SK-N-MC (cell line): Measurements from ENCODE around the gene SLC5A4.

Experiments used
- EZH2 ChIP-seq: fragments of 200-600 bp; sonication (generic); IDR thresholded peaks from one replicate; pipeline ENCODE4 v1.6.1; 2017; ENCODE audit warnings: antibody characterized with exemption
- POLR2AphosphoS5 ChIP-seq: IDR thresholded peaks from 2 replicates; pipeline ENCODE4 v1.6.1; 2012; ENCODE audit warnings: mild to moderate bottlenecking, low read depth, low read length, borderline replicate concordance

- TF ChIP-seq POLR2AphosphoS5 (no peak), EZH2 (no peak)
Observed at GRCh38 chr22:32233091-32233490, 22.1 kb downstream of the SLC5A4 start.
